NCI-H1694 (cell line): ENCODE data around the gene SLC35G6.
"Not testable (repeated sequence)": the region's sequence is repeated elsewhere in the genome, so short reads cannot be mapped to it uniquely, and the experiment has no call there.

ENCODE experiments used
- DNase-seq: peaks from one replicate; lab custom pipeline; 2025; lab: John Stamatoyannopoulos, UW

Gene SLC35G6

DNA sequence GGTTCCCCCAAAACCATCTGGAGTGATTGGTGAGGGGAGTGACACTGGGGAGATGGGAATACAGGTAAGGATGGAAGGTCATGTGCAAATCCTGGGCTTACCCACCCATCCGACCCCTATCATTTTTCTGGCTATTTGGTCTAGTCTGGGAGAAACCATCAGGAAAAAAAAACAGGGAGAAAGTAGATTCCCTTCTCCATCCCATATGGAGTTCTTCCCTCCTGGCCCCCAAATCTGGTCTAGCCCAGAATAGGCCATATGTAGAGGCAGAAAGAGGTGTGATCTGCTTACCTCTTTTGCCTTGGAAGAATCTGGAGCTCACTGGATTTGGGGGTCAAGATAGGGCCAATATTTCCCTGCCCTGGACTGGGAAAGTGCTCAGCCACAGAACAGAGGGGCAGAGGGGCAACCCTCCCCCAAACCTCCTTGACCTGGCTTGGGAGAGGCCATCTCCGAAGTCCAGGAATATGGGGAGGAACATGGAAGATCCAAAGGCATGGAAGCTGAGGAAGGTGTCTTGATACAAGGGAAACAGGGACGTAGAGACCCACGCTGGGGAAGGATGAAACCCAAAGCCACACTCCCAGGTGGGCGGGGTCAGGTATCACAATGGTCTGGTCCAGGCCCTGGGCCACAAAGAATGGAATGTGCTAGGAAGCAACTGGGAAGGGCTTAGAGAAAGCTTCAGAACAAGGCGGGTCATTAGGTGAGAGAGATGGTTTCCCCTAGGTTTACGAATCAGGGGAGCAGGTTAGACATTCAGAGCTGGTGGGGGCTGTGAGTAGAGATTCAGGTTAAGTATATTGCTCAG lies 20.2 kb upstream of the SLC35G6 start:
- no peak for DNase-seq

DNA sequence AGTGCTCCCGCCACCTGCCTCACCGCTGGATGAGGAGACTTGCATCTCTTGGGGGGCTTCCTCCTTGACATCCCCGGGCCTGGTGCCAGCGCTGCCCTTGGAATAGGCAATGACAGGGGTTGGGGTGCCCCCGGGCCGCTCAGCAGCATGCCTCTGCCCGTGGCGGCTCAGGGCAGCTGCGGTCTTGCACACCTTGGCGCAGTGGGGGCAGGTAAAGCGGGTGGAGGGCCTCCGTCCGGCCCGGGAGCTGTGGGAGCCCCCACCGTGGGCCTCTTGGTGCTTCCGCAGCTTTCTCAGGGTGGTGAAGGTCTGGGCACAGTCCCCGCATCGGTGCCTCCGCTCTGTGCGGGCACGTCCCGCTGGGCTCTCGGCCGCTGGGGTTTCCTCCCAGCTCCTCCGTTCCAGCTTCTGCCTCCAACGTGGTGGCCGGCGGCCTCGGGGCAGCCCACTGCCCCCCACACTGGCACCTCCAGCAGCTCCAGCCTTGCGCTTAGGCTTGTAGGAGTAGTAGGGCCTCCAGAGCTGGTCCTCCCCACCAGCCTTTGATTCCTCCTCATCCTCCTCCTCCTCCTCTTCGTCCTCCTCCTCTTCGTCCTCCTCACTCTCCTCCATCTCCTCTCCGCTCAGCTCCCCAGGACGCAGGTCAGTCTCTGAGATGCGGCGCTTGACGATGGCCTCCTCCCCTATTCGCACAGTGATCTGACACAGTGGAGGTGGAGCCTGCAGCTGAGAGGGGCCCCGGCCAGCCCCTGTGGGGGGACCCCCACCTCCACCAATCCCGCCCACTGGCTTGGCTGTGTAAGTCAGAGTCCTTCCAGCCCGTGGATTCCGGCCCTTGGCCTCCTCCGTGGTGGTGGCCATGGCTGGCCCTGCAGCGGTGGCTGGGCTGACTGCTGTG lies 18.5 kb upstream of the SLC35G6 start:
- DNase-seq: no peak

DNA sequence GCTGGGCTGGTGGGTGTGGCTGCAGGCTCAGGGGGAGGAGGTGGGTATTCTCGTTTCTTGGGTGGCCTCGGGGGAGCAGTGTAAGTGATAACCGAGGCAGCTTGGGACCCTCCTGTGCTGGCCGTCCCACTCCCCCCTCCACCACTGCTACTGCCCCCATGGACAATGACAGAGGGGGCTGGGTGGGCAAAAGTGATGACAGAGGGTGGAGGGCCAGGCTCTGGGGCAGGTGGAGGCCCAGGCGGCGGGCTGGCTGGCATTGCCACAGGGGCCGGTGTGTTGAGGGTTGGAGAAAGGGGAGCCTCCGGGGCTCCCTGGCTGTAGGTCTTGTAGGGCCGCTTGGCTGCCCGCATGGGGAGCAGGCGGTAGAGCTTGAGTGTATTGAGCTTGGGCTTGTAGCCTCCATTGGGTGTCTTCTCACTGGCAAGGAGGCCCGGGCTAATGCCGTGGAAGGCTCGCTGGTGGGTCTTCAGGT lies 17.8 kb upstream of the SLC35G6 start:
- no peak for DNase-seq

DNA sequence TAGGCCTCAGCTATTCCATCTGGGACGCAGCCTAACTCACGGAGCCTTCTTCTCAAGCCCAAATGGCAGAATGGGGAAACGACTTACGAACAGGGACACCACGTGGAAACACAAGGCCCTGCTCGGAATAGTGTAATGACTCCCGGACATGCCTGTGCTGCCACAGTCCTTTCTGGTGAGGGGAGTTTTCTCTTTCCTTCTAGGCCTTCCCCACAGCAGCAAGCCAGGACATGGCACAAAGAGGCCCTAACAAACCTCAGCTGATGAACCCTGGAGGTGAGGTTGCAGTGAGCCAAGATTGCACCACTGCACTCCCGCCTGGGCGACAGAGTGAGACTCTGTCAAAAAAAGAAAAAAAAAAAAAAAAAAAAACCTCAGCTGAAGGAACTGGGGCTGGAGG lies 17.2 kb upstream of the SLC35G6 start:
- DNase-seq: no peak

DNA sequence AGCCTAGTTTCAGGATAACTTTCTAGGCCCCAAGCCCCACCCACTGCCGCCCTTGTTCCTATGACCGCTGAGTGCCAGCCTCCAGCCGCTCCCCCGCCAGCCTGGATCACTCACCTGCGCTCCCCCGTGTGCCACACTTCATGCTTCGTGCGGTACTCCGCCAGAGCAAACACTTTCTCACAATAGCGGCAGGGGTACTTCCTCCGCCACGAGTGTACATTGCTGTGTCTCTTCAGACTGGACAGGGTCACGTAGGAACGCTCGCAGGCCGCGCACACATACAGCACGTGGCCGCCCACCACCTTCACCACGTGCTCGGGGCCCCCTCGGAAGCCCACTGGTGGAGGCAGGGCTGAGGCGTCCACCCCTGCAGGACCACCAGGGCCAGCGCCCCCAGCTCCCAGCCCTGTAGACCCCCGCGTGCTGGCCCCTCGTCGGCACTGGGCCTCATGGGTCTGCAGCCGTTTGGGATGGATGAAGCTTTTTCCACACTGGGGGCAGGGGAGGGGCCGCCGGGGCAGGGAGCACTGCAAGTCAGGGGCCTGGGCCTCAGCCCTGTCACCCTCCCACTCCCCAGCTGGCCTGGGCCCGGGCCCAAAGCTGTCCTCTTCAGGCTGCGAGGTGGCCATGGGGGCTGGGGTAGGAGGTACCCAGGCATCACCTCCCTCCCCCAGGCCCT lies 15.5 kb upstream of the SLC35G6 start:
- DNase-seq: no peak

DNA sequence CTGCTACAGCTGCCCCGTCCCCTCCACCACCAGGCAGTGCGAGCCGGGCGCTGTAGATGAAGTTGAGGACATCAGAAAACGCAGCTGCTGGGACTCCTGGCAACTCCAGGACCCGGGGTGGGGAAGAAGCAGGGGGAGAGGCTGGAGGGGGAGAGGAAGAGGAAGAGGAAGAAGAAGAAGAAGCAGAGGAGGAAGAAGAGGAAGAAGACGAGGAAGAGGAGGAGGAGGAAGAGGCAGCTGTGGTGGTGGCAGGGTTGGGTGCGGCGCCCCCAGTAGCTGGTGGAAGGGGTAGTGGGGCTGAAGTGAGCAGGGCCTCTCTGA lies 15.0 kb upstream of the SLC35G6 start:
- DNase-seq: no peak

DNA sequence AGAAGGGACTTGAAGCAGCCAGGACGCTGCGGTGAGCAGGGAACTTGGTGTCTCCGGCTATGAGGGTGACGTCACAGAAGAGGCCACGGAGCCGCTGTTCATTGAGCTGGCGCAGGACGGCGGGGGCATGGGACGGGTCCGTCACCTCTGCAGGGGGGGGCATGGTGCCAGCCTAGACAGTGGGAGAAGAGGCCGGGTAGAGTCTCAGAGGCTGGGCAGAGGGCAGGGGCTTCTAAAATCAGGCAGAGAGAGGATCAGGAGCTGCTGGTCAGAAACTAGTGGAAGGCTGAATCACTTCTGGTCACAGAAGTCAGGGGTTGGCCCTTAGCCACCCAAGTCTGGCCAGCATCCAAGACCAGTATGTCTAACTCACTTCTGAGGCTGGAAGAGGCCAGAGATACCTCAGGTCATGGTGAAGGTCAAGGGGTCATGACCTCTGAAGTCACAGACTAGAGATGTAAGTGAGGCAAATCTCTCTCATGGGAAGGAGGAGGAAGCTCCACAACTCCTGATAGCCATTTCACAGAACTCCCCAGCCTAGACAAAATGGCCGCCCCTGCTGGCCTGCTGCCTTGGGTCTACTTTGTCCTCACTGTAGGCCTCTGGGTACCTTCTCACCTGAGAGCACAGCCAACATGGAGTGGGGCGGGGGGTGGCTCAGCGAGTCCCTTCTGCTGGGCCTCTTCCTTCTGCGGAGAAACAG lies 14.5 kb upstream of the SLC35G6 start:
- DNase-seq: no peak

DNA sequence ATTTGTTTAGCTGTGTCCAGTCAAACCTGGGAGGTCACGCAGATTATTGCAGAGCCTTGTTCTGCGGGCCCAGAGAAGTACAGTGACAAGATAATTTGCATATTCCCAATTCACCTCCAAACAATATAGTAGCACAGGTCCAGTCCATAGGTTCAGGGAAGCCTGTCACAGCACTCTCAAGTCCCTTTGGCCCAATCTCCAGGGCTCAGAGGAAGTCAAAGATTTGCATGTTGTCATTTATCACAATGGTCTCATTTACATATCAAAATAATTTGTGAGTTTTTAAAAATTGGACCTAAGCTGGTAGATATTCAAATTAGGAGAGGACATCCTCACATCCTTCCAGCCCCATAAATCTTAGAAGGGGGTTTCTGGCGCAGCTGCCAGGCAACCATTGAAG lies 13.7 kb upstream of the SLC35G6 start:
- no peak for DNase-seq

DNA sequence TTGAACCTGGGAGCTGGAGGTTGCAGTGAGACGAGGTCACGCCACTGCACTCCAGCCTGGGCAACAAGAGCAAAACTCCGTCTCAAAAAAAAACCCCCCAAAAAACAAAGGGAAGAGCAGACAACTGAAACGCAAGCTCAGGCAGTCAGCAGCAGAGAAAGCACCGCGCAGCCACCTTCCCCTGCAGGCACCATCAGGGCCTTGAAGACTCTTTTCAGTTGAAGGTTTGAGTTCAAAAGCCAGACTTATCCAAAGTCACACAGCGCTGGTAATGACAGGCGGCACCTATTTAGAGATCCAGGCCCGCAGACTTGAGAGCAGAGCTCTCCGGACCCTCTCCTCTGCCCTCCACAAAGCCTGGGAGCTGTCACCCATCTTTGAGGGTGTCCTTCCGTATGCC lies 13.0 kb upstream of the SLC35G6 start:
- no peak for DNase-seq

DNA sequence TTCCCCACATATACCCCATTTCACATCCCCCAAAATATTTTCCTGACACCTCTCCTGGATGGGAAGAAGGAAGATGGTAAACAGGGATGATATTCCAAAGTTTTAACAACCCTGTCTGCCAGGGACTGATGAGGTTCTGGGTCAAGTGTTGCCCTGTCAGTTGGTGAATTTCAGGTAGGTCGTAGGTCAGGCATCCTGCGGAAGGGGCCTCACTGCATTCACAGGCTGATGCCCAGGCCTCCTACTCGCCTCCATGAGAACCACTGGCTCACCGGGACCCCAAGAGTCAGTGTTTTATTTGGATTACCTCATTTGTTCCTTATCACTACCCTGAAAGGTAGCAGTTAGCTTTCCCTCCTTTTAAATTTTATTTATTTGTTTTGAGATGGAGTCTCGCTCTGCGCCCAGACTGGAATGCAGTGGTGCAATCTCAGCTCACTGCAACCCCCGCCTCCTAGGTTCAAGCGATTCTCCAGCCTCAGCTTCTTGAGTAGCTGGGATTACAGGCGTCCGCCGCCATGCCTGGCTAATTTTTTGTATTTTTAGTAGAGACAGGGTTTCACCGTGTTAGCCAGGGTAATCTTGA lies 12.3 kb upstream of the SLC35G6 start:
- no peak for DNase-seq

DNA sequence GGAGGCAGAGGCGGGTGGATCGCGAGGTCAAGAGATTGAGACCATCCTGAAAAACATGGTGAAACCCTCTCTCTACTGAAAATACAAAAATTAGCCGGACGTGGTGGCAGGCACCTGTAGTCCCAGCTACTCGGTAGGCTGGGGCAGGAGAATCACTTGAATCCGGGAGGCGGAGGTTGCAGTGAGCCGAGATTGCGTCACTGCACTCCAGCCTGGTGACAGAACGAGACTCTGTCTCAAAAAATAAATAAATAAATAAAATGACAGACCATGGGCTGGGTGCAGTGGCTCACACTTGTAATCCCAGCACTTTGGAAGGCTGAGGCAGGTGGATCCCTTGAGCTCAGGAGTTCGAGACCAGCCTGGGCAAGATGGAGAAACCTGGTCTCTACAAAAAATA lies 11.4 kb upstream of the SLC35G6 start:
- not testable (repeated sequence) for DNase-seq

DNA sequence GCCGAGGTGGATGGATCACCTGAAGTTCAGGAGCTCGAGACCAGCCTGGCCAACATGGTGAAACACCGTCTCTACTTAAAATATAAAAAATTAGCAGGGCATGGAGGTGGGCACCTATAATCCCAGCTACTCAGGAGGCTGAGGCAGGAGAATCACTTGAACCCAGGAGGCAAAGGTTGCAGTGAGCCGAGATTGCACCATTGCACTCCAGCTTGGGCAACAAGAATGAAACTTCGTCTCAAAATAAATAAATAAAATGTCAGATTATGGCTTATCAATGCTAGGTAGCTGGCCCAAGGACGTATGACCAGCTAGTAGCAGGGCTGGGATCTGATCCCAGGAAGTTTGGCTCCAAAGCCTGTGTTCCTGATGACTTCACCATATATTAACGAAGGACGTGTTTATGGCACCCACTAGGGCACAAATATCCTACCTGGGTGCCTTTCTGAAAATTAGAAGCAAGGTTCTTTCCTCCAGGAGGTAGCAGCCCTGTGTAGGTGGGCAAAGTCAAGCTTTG lies 10.7 kb upstream of the SLC35G6 start:
- DNase-seq: not testable (repeated sequence)

DNA sequence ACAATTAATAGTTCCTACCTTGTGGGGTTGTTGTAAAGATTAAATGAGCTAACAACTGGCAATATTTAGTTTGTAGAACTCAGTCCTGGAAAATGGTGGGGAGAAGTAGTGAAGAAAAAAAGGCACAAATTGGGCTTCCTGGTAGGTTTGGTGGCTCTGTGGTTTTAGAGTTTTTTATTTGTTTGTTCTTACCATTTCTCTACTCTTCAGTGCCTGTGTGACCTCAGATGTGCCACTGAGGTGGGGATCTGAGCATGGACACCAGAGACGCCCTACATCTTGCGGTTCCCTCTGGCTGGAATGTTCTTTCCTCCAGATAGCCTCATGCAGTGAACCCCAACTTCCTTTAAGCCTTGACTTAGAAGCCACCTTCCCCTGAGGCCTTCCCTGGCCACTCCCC lies 9.5 kb upstream of the SLC35G6 start:
- DNase-seq: no peak

DNA sequence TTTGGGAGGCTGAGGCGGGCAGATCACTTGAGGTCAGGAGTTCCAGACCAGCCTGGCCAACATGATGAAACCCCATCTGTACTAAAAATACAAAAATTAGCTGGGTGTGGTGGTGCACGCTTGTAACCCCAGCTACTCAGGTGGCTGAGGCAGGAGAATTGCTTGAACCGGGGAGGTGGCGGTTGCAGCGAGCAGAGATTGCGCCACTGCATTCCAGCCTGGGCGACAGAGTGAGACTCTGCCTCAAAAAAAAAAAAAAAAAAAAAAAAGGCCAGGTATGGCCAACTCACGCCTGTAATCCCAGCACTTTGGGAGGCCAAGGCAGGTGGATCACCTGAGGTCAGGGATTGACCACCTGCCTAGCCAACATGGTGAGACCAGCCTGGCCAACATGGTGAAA lies 6.5 kb upstream of the SLC35G6 start:
- DNase-seq: not testable (repeated sequence)

DNA sequence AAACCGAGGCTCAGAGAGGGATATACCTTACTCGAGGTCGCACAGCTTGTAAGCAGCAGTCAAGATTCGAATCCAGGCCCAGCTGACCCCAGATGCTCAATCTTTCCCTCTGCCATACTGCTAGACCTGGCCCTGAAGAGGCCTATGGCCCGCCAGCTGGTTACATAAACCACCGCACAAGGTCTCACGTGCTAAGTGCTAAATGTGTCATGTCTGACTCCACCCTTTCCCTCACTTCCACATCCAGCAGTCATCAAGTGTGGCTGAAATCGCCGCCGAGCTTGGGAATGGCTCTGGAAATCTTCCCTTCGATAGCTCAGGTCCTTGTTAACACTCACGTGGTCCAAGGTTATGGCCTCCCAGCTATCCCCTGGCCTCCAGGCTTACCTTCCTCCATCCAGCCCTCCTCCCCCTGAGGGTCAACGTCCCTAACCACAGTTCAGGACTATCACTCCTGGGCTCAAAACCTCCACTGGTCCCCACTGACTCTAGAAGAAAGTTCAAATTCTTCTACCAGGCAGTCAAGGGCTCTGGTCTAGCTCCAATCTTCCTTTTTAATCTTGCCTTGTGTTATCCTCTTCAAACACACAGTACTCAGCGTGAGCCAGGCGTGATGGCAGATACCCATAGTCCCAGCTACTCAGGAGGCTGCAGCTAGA lies 5.4 kb upstream of the SLC35G6 start:
- no peak for DNase-seq

DNA sequence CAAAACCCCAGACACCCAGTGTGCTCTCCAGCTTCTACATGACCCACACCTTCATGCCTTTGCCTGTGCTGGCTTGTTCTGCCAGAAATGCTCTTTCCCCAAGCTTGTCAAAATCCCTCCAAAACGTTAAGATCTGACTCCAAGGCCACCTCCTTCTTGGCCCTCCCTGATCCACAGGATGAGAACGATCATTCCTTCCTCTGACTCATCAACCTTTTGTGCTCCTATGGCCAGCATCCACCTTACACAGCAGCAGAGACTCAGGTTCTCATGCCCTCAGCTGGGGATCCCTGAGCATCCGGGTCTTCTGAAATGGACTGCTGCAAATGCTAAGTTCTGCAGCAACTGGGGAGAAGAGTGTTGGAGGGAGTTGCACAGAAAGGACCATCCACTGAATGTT lies 4.8 kb upstream of the SLC35G6 start:
- no peak for DNase-seq

DNA sequence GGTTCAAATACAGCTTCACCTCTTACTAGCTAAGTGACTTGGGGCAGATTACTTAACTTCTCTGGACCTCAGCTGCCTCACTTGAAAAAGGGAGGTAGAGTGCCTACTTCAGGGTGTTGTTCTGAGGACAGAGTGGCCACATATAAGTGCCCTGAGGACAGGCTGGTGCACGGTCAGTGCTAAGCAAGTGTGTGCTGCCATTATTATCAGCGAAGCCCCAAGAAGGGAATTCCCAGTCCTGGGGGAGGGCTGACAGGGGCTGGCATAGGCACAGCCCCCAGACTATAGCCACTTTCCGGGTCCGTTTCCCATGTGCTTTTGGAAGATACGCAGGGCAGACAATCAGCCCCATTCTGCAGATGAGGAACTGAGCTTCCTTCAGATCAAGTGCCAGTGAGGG lies 4.3 kb upstream of the SLC35G6 start:
- DNase-seq: no peak

DNA sequence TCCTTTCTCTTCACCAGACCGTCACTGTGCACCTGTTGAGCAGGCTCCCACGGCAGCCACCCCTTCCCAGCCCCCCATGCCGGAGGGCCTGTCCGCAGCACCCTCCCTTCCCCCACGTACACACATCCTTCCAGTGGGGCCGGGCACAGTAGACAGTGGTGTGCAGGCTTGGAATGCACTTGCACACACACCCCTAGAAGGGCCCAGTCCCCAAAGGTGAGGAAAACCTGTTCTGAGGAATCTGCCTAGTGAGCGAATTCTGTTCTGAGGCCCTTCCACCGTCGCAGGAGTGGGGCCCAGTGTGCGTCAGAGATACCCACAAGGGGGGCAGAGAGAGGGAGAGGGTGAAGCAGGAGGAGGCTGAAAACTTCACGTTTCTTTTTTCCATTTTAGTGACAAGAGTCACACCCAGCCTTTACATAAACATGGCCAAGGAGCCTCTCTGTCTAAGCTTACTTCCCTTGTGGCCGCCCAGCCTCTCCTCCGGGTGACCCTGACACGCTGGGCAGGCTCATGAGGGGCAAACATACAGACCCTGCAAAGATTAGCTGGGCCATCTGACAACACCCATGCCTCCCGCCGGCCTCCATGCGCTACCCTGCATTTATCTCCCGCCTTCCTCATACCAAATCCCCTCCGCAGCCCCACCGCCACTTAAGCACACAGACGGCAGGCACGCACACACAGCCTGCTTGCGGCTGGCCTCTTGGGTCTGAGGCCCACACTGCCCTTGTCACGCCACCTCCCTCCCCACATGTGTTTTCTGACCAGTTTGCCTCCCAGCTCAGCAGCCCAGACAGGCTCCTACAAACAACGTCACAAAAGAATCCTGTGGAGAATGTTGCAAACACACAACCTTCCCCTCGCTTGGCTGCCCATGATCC lies 3.6 kb upstream of the SLC35G6 start:
- DNase-seq: no peak

DNA sequence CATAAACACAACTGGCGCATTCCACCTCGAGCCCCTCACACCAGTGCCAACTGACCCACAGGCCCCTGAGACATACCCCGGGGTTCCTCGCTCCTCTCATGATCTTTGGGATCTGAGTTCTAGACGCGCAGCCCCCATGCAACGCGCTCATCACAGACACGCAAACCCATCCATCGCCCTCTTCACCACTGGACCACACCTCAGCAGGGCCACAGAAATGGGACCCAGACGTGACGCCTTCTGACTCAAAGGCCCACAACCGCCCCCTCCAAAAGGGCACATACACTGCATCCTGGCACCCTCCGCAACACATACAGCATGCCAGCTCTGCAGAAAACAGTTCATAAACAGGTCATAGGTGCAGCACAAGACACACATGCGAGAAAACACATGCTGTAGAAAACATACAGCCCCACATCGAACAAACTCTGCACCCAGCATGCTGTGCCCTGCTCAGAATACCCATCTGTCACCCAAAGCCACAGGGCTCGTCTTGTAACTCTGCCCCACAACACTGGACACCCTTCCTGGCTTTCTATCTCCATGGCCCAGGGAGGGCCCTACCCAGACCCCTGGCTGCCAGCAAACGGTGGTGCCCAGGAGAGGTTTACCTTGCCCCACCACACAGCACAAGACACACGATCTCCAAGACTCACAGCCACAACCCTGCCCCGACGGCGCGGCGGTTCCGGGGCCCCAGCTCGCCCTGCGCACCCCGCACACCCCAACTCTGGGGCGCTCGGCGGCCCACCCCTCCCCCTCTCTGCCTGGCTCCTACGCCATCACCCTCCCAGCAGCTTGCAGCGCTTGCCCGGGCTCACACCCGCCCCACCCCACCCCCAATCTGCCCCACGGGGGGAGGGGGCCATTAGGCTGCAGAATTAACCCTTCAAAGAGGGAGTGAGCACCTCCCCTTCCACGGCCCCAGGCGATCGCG lies 2.7 kb upstream of the SLC35G6 start:
- DNase-seq: no peak
